ENCODE data around the gene ZNF563.
"Not testable (repeated sequence)": the region's sequence is repeated elsewhere in the genome, so short reads cannot be mapped to it uniquely, and the experiment has no call there.

Gene ZNF563

DNA sequence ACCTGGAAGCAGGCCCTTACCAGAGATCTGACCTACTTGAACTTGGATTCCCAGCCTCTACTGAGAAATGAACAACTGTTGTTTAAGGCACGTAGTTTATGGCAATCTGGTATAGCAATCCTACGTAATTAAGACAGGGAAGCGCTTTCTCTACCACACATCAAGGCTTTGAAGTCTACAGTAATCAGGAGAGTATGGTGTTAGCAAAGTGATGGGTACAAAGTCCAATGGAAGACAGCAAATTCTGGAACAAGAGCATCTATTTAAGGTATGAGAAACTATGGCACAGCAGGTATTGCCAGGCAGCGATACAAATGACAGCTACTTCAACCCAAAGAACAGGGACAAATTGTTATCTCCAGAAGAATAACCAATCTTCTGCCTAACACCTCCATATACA lies 3.1 kb downstream of the ZNF563 start:
- Mint-ChIP-seq H3K27me3 (no peaks in the 10 kb centered on the region), H3K36me3 (ENCODE audit: low read depth) (peaks cover 15% of the 10 kb centered on the region), H3K27ac (no peak overlapping the region), H3K4me1 (ENCODE audit: low read depth) (peaks cover 60% of the 10 kb centered on the region), H3K9me3 (no peaks in the 10 kb centered on the region), H3K4me3 (peak overlapping the region; percentile 89)

DNA sequence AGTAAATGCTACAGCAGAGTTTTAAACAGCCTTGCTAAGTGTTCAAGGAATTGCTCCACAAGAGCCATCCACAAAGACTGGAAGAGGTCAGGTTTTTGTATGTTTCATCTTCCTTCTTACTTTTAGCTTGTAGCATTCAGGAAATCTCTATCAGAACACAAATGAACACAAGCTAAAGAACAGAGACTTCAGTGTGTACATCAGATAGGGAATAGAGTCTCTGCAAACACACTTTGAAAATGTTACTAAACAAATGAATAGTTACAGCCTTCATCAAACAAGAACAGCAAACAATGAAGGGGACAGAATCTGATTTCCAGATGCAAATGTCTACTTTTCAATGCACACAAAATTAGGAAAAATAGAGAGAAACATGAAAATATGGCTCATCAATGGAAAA lies 7.7 kb downstream of the ZNF563 start:
- Mint-ChIP-seq H3K4me3 (peak overlapping the region; percentile 43), H3K27ac (peak overlapping the region; percentile 3), H3K36me3 (ENCODE audit: low read depth) (peaks cover 44% of the 10 kb centered on the region), H3K9me3 (peaks cover 10% of the 10 kb centered on the region), H3K4me1 (ENCODE audit: low read depth) (peaks cover 35% of the 10 kb centered on the region), H3K27me3 (no peaks in the 10 kb centered on the region)

DNA sequence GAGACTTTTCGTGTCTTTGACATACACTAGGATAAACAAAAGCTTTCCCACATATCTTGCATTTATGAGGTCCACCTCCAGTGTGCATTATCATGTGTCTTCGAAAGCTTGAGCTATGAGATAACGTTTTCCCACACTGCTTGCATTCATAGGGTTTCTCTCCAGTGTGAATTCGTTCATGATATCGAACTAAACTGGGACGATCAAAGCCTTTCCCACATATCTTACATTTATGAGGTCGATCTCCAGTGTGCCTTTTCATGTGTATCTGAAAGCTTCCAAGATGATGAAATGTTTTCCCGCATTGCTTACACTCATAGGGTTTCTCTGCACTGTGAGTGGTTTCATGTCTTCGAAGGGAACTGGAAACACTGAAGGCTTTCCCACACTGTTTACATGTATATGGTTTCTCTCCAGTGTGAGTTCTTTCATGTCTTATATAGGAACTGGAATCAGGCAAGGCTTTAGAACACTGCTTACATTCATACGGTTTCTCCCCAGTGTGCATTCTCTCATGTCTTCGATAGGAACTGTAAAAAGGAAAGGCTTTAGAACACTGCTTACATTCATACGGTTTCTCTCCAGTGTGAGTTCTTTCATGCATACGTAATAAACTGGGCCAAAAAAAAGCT lies 14.5 kb downstream of the ZNF563 start:
- Mint-ChIP-seq H3K36me3 (ENCODE audit: low read depth) (peaks cover 67% of the 10 kb centered on the region), H3K4me3 (no peak overlapping the region), H3K27me3 (no peaks in the 10 kb centered on the region), H3K9me3 (peaks cover 31% of the 10 kb centered on the region), H3K27ac (no peak overlapping the region), H3K4me1 (ENCODE audit: low read depth) (no peaks in the 10 kb centered on the region)

DNA sequence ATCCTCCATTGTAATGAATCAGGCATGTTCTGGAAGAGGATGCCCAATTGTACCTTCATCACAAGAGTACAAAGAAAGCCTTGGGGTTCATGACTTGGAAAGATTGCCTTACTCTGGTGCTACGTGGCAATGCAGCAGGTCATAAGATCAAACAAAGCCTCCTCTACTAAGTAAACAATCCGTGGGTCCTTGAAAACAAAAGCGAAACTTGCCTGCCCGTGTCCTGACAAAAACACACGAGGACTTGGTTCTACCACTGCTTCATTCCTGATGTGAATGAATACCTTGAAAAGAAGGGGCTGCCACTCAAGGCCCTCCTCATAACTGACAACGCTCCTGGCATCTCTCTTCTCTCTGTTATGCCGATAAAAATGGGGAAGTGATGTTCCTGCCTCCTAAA lies 18.9 kb downstream of the ZNF563 start:
- no peaks in the 10 kb centered on the region for H3K4me1 Mint-ChIP-seq (ENCODE audit: low read depth)
- H3K4me3 Mint-ChIP-seq = no peak overlapping the region
- H3K9me3 Mint-ChIP-seq = peaks cover 19% of the 10 kb centered on the region
- peaks cover 40% of the 10 kb centered on the region for H3K36me3 Mint-ChIP-seq (ENCODE audit: low read depth)
- no peaks in the 10 kb centered on the region for H3K27me3 Mint-ChIP-seq
- H3K27ac Mint-ChIP-seq = no peak overlapping the region

DNA sequence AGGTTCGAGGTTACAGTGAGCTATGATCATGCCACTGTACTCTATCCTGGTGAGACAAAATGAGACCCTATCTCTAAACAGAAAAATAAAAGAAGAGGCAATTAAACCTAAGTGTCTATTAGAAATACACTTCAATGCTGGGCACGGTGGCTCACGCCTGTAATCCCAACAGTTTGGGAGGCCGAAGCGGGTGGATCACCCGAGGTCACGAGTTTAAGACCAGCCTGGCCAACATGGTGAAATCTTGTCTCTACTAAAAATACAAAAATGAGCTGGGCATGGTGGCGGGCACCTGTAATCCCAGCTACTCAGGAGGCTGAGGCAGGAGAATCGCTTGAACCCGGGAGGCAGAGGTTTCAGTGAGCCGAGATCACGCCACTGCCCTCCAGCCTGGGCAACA lies 24.5 kb downstream of the ZNF563 start:
- H3K4me1 Mint-ChIP-seq (ENCODE audit: low read depth); H3K27ac Mint-ChIP-seq; H3K4me3 Mint-ChIP-seq; H3K9me3 Mint-ChIP-seq; H3K36me3 Mint-ChIP-seq (ENCODE audit: low read depth); H3K27me3 Mint-ChIP-seq: not testable (repeated sequence)

DNA sequence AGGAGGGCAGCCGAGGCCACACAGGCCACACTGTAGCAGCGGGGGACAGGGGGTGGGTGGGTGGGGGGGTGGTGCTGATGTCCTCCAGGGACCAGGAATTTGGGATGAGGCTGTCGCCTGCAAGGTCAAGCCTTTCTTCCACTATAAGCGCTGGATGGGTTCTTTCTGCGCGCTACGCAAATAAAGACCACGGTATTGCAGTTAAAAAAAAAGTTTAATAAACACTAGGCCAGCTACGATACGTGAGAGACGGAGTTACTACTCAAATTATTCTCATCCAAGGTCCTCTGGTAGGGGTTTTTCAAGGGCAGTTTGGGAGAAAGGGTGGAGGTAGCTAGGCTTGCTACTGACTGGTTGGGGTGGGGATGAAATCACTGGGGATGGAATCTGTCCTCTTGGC lies 38.2 kb downstream of the ZNF563 start:
- Mint-ChIP-seq H3K9me3 (no peaks in the 10 kb centered on the region), H3K27ac (peak overlapping the region; percentile 94), H3K4me3 (peak overlapping the region; percentile 97), H3K27me3 (no peaks in the 10 kb centered on the region), H3K4me1 (ENCODE audit: low read depth) (peaks cover 28% of the 10 kb centered on the region), H3K36me3 (ENCODE audit: low read depth) (peaks cover 12% of the 10 kb centered on the region)

DNA sequence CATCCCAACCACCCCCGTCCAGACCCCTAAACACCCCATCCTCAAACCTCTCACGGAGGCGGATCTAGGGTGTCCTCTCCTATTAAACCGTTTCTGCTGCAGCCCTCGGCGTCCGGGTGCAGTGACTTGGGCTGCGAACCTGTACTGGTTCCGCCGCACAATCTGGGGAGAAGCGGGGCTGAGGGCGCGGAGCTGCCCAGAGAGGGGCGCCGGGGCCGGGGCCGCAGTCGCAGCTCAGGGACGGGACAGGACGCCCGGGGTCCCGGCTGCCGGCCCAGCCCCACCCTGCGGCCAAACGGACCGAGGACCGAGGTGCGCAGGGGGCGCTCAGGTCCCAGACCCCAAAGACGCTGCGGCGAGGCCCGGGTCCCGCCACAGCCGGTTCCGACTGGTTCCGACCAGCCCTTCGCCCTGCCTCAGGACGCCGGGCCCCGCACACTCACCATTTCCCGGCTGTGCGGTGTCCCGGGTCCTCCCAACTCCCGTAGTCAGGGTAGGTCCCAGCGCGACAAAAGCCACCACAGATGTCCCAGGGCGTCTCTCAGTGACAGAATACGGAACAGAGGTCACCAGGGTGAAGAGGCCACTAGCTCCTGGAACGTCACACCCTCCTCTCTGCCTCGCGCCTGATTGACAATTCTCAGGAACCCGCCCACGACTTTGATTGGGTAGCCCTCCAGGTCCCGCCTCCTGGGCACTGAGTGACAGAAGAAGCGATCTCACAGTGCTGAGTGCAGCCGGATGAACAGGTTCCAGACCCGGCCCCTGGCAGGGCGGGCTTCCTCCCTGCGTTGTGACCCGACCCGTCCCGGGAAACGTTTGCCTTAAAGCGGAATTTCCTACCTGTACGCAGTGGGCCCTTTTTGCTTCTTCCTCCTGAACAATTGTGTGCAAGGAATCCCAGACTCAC lies 38.9 kb downstream of the ZNF563 start, which contains the start of gene ZNF44:
TSS of gene ZNF44 (minus strand) at position 635 of the 910 bp plus-strand sequence. CDS start at position 446, 189 bp downstream.
- Mint-ChIP-seq H3K27ac (peak within 1 kb of the TSS; percentile 94), H3K27me3 (no peaks in the 10 kb centered on the region), H3K9me3 (no peaks in the 10 kb centered on the region), H3K4me3 (peak within 1 kb of the TSS; percentile 97), H3K4me1 (ENCODE audit: low read depth) (peaks cover 33% of the 10 kb centered on the region), H3K36me3 (ENCODE audit: low read depth) (peaks cover 12% of the 10 kb centered on the region)

DNA sequence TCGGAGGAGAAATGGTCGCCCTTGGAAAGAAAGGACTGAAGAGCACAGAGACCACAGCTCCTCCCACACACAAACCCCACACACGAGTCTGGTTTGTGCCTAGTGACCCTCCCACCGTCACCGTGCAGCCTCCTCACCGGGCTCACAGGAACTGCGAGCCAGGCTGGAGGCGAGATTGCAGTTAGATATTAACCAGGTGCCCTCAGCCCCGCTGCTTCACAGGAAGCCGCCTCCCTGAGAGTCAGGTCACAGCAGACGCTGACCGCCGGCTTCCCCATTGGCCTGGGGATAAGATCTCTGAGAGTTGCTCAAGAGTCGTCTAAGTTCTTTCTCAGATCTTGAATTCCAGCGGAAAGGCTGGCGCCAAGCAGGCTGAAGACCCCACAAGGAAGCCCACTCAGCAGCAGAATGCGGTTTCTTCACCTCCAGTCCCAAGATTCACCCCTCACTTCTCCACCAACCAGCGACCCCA lies 39.6 kb downstream of the ZNF563 start:
- peaks cover 16% of the 10 kb centered on the region for H3K36me3 Mint-ChIP-seq (ENCODE audit: low read depth)
- H3K4me1 Mint-ChIP-seq (ENCODE audit: low read depth) = peaks cover 40% of the 10 kb centered on the region
- H3K4me3 Mint-ChIP-seq = peak overlapping the region; percentile 97
- peak overlapping the region; percentile 90 for H3K27ac Mint-ChIP-seq
- no peaks in the 10 kb centered on the region for H3K9me3 Mint-ChIP-seq
- no peaks in the 10 kb centered on the region for H3K27me3 Mint-ChIP-seq

DNA sequence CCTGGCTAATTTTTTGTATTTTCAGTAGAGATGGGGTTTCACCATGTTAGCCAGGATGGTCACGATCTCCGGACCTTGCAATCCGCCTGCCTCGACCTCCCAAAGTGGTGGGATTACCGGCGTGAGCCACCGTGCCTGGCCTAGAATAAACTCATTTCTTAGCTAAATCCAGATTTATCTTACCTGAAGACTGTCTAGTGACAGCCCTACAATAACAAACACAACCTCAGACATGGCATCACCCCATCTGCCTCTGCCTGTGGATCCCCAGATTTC lies 43.7 kb downstream of the ZNF563 start:
- peak overlapping the region; percentile 68 for H3K4me3 Mint-ChIP-seq
- H3K36me3 Mint-ChIP-seq (ENCODE audit: low read depth) = peaks cover 33% of the 10 kb centered on the region
- no peaks in the 10 kb centered on the region for H3K9me3 Mint-ChIP-seq
- H3K27ac Mint-ChIP-seq = peak overlapping the region; percentile 87
- no peaks in the 10 kb centered on the region for H3K27me3 Mint-ChIP-seq
- peaks cover 59% of the 10 kb centered on the region for H3K4me1 Mint-ChIP-seq (ENCODE audit: low read depth)

DNA sequence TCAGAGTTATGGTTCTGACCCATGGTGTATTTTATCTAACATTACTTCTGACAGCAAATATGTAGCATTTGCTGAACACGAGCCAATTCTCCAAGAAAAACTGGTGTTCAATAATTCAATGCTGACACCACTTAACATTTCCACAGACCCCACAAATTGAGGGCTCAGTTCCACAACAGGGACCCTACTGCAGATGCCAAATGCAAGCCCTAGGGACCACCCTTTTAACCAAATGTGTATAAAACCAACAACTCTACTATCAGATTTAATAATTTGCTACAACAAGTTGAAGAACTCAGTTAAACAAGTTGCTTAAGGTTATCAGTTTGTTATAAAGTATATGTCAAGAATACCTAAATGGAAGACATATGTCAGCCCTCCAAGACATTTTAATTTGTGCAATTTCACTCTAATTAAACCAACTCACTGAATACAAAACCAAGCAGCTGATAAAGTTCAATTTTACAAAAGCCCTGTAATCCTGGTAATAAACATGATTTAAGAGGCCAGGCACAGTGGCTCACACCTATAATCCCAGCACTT lies 45.4 kb downstream of the ZNF563 start:
- H3K4me3 Mint-ChIP-seq = no peak overlapping the region
- H3K4me1 Mint-ChIP-seq (ENCODE audit: low read depth) = peaks cover 50% of the 10 kb centered on the region
- H3K27me3 Mint-ChIP-seq = no peaks in the 10 kb centered on the region
- H3K9me3 Mint-ChIP-seq = peaks cover under 1% of the 10 kb centered on the region
- peaks cover 33% of the 10 kb centered on the region for H3K36me3 Mint-ChIP-seq (ENCODE audit: low read depth)
- no peak overlapping the region for H3K27ac Mint-ChIP-seq

DNA sequence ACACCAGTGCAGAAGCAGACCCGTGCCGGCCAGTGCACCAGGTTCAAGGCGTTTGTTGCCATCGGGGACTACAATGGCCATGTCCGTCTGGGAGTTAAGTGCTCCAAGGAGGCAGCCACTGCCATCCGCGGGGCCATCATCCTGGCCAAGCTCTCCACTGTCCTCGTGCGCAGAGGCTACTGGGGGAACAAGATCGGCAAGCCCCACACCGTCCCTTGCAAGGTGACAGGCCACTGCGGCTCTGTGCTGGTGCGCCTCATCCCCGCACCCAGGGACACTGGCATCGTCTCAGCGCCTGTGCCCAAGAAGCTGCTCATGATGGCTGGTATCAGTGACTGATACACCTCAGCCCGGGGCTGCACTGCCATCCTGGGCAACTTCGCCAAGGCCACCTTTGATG lies 48.8 kb downstream of the ZNF563 start:
- no peak overlapping the region for H3K27ac Mint-ChIP-seq
- H3K9me3 Mint-ChIP-seq = peaks cover 5% of the 10 kb centered on the region
- peaks cover 34% of the 10 kb centered on the region for H3K36me3 Mint-ChIP-seq (ENCODE audit: low read depth)
- no peak overlapping the region for H3K4me3 Mint-ChIP-seq
- no peaks in the 10 kb centered on the region for H3K27me3 Mint-ChIP-seq
- H3K4me1 Mint-ChIP-seq (ENCODE audit: low read depth) = peaks cover 52% of the 10 kb centered on the region

DNA sequence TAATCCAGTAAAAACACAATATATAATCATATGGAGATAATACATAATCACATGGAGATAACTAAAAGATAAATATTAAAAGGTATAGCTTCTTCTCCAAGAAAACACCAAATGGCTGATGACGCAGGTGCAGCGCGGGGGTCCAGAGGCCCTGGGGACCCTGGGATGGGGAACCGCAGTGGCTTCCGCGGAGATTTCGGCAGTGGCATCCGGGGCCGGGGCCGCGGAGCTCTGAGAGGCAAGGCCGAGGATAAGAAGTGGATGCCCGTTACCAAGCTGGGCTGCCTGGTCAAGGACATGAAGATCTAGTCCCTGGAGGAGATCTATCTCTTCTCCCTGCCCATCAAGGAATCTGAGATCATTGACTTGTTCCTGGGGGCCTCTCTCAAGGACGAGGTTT lies 49.2 kb downstream of the ZNF563 start:
- H3K4me3 Mint-ChIP-seq = no peak overlapping the region
- H3K4me1 Mint-ChIP-seq (ENCODE audit: low read depth) = peaks cover 52% of the 10 kb centered on the region
- H3K27ac Mint-ChIP-seq = no peak overlapping the region
- H3K27me3 Mint-ChIP-seq = no peaks in the 10 kb centered on the region
- peaks cover 35% of the 10 kb centered on the region for H3K36me3 Mint-ChIP-seq (ENCODE audit: low read depth)
- peaks cover 5% of the 10 kb centered on the region for H3K9me3 Mint-ChIP-seq

DNA sequence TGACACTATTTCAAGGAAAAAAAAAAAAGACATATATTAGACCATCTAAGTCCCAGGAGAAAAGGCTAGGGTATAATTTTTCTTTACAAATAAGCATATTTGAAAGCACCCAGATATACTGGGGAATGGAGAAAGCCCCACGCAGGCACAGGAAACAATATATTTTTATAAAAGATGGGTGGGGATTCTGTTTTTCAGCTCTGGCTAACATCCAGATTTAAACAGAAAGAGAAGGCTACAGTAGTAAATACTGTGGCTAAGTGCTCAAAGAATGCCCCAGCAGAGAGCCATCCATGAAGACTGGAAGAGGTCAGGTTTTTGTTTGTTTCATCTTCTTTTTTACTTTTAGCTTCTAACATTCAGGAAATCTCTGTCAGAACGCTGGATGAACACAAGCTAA lies 54.7 kb downstream of the ZNF563 start:
- no peaks in the 10 kb centered on the region for H3K27me3 Mint-ChIP-seq
- H3K27ac Mint-ChIP-seq = no peak overlapping the region
- H3K36me3 Mint-ChIP-seq (ENCODE audit: low read depth) = peaks cover 65% of the 10 kb centered on the region
- H3K9me3 Mint-ChIP-seq = peaks cover 34% of the 10 kb centered on the region
- peaks cover 45% of the 10 kb centered on the region for H3K4me1 Mint-ChIP-seq (ENCODE audit: low read depth)
- no peak overlapping the region for H3K4me3 Mint-ChIP-seq

DNA sequence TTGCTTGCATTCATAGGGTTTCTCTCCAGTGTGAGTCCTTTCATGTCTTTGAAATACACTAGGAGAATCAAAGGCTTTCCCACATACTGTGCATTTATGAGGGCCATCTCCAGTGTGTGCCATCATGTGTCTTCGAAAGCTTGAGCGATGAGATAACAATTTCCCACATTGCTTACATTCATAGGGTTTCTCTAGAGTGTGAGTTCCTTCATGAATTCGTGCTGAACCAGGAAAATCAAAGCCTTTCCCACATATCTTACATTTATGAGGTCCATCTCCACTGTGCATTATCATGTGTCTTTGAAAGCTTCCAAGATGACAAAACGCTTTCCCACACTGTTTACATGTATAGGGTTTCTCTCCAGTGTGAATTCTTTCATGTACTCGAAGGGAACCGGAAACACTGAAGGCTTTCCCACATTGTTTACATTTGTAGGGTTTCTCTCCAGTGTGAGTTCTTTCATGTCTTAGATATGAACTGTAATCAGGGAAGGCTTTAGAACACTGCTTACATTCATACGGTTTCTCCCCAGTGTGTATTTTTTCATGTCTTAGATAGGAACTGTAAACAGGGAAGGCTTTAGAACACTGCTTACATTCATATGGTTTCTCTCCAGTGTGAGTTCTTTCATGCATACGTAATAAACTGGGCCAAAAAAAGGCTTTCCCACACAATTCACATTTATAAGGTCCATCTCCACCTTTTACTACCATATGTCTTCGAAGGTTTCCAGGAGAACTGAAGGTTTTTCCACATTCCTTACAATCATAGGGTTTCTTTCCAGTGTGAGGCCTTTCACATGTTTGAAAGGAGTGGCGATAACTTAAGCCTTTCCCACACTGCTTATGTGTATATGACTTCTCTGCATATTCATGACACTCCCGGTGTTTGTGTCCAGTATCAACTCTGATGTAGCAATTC lies 60.2 kb downstream of the ZNF563 start:
- Mint-ChIP-seq H3K4me1 (ENCODE audit: low read depth) (peaks cover 6% of the 10 kb centered on the region), H3K4me3 (no peak overlapping the region), H3K27ac (no peak overlapping the region), H3K9me3 (peaks cover 56% of the 10 kb centered on the region), H3K36me3 (ENCODE audit: low read depth) (peaks cover 87% of the 10 kb centered on the region), H3K27me3 (no peaks in the 10 kb centered on the region)

Data from stimulated activated naive CD8-positive, alpha-beta T cell treated with anti-CD3 and anti-CD28 coated beads, Interleukin-15, Interleukin-2, amounts not matched to agents 100 ng/mL and 50 ng/mL, for 24 hours (primary cell).